Right lobe of liver (tissue), 4 donors: ENCODE results near the gene KIAA0825.

ENCODE experiments used
- POLR2A ChIP-seq: fragments of 450-650 bp; IDR thresholded peaks from one replicate; pipeline ENCODE4 v1.6.1; 2017; ENCODE audit warnings: antibody characterized with exemption, mild to moderate bottlenecking
- TF ChIP-seq, protein P1 (sequence below), 4 donors: fragments of 200-600 bp in 3 of 4; fragments of 450-650 bp in 1 of 4; IDR thresholded peaks; one replicate each; pipeline versions ENCODE4 v1.5.1 to v1.8.0; 2016 to 2022; ENCODE audit warnings: antibody characterized with exemption in 4 of 4, mild to moderate bottlenecking in 2 of 4
- donor health status: DM: no; HTN: no; CAD: no.
- donor health status: DM: no; HTN: no; CAD: no.
- donor health status: DM: no; HTN: yes; CAD: no.

DNA sequence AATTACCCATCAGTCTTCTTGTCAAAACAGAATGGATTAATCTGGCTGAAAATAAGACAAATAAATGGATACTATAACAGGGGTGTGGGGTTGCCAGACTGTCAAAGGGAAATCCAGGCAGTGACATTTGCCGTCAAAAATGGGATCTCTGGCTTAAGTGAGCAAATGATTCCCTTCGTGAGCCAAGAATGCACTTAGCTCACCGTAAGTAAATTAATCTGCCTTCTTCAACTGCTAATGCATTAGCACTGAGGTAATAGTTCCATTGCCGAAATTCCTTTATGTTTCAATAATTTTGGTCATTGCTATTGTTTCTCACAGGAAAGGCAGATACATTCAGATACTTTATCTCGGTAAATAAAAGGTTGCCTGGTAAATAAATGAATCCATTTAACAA, 377.8 kb downstream of the KIAA0825 start:
- TF ChIP-seq, protein P1, sequence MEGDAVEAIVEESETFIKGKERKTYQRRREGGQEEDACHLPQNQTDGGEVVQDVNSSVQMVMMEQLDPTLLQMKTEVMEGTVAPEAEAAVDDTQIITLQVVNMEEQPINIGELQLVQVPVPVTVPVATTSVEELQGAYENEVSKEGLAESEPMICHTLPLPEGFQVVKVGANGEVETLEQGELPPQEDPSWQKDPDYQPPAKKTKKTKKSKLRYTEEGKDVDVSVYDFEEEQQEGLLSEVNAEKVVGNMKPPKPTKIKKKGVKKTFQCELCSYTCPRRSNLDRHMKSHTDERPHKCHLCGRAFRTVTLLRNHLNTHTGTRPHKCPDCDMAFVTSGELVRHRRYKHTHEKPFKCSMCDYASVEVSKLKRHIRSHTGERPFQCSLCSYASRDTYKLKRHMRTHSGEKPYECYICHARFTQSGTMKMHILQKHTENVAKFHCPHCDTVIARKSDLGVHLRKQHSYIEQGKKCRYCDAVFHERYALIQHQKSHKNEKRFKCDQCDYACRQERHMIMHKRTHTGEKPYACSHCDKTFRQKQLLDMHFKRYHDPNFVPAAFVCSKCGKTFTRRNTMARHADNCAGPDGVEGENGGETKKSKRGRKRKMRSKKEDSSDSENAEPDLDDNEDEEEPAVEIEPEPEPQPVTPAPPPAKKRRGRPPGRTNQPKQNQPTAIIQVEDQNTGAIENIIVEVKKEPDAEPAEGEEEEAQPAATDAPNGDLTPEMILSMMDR (IDR thresholded peaks at IDR 0.05), result no peak
- TF ChIP-seq POLR2A, result no peak
